Nephron progenitor cell (in vitro differentiated cells): Measurements from ENCODE around the gene IFT22.
"Not testable (repeated sequence)": the region's sequence is repeated elsewhere in the genome, so short reads cannot be mapped to it uniquely, and the experiment has no call there.

Experiments used
- DNase-seq: peaks from one replicate; pipeline ENCODE4 v3.0.0; 2021
- H3K27ac Mint-ChIP-seq: 2 replicates; pipeline ENCODE4 v1.8.0; 2021; ENCODE audit warnings: mild to moderate bottlenecking, moderate library complexity, mixed read lengths
- H3K27me3 Mint-ChIP-seq: 2 replicates; pipeline ENCODE4 v1.8.0; 2021; ENCODE audit warnings: mild to moderate bottlenecking, low read depth, mixed read lengths; ENCODE audit not compliant: poor library complexity
- H3K36me3 Mint-ChIP-seq: 2 replicates; pipeline ENCODE4 v1.8.0; 2021; ENCODE audit warnings: low read depth, mixed read lengths
- H3K4me1 Mint-ChIP-seq: 2 replicates; pipeline ENCODE4 v1.8.0; 2021; ENCODE audit warnings: mixed read lengths
- H3K4me3 Mint-ChIP-seq: 2 replicates; pipeline ENCODE4 v1.8.0; 2021; ENCODE audit warnings: mild to moderate bottlenecking, moderate library complexity, mixed read lengths
- H3K9me3 Mint-ChIP-seq: 2 replicates; pipeline ENCODE4 v1.8.0; 2021; ENCODE audit warnings: mild to moderate bottlenecking, moderate library complexity, mixed read lengths
- CTCF ChIP-seq: fragments of 200-600 bp; sonication (generic); IDR thresholded peaks from 2 replicates; pipeline ENCODE4 v1.5.0; 2021; ENCODE audit warnings: antibody characterized with exemption

IFT22 gene

DNA sequence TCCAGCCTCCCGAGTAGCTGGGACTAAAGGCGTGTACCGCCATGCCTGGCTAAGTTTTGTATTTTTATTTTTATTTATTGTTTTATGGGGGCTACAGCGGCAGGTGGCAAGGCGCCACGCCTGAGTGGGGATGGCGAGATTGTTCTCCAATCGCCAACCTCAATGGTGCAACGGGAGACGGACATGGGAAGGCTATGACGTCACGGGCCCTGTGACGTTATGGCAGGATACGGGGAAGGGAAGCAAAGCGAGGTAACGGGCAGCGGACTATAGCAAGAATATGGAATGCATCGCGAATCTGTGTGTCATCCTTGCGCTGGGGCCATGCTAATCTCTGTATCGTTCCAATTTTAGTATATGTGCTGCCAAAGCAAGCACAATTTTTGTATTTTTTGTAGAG lies 51.9 kb downstream of the IFT22 start:
- Mint-ChIP-seq H3K4me3 (no peak overlapping the region), H3K27me3 (peaks cover 5% of the 10 kb centered on the region), H3K27ac (no peak overlapping the region), H3K36me3 (no peaks in the 10 kb centered on the region), H3K9me3 (peaks cover 4% of the 10 kb centered on the region), H3K4me1 (peaks cover 5% of the 10 kb centered on the region)
- DNase-seq = no peak
- no peak for TF ChIP-seq CTCF

GRCh38 chr7:101265622-101266516 lies 55.7 kb downstream of the IFT22 start:
- H3K9me3 Mint-ChIP-seq = peaks cover 4% of the 10 kb centered on the region
- H3K27me3 Mint-ChIP-seq = peaks cover 13% of the 10 kb centered on the region
- H3K36me3 Mint-ChIP-seq = no peaks in the 10 kb centered on the region
- no peak overlapping the region for H3K27ac Mint-ChIP-seq
- no peak overlapping the region for H3K4me3 Mint-ChIP-seq
- peaks cover 18% of the 10 kb centered on the region for H3K4me1 Mint-ChIP-seq
- no peak for TF ChIP-seq CTCF
- DNase-seq = no peak

DNA sequence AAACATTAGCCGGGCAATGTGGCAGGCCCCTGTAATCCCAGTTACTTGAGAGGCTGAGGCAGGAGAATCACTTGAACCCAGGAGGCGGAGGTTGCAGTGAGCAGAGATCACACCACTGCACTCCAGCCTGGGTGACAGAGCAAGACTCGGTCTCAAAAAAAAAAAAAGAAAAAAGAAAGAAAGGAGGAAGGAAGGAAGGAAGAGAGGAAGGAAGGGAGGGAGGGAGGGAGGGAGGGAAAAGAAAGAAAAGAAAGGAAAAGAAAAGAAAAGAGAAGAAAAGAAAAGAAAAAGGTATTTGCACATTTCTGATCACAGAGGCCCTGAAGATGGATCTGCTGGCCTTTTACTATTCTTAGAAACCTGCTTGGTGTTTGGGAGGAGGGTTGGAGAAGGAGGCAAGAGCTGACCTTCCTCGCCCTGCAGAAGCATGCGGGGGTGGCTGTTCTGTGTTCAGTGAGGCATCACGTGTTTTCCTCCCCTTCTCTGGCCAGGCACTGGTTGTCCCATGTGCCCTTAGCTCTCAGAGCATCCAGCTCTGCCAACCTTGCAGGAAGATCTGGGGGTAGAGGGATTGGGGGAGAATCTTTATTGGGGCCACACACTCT lies 57.4 kb downstream of the IFT22 start:
- Mint-ChIP-seq H3K4me1 (peaks cover 18% of the 10 kb centered on the region), H3K27ac (peak overlapping the region; percentile 42)
- H3K27me3 Mint-ChIP-seq, H3K4me3 Mint-ChIP-seq, H3K36me3 Mint-ChIP-seq, H3K9me3 Mint-ChIP-seq: not testable (repeated sequence)
- peak; percentile 45 for DNase-seq
